PC-3 (cell line): ENCODE measurements around the gene PSMD5. TPM values are rescaled to one million over a fixed set of nuclear protein-coding genes. Genes with fewer than 3 reads are reported as not detected.

Source experiments
- ATAC-seq: fragments of 200-7000 bp; cut with Tn5 transposase; 2 replicates; pipeline ENCODE4 v1.9.1; 2020; ENCODE audit warnings: mild to moderate bottlenecking, moderate library complexity
- BruUV-seq: library from RNA; stranded (reverse); fragments of 400-500 nt; replicated peaks from 2 replicates; lab custom pipeline; 2021; lab: Mats Ljungman, UMichigan
- CTCF ChIA-PET: fragments of 300-600 bp; sonication (Branson Sonifier 250); formaldehyde crosslinking; loops from one replicate; lab custom pipeline; 2022; ENCODE audit warnings: antibody characterized with exemption; lab: Charles Lee
- POLR2A ChIA-PET: fragments of 300-600 bp; sonication (Branson Sonifier 250); formaldehyde crosslinking; loops from one replicate; lab custom pipeline; 2022; ENCODE audit warnings: antibody characterized with exemption; ENCODE audit not compliant: unreplicated experiment; lab: Charles Lee
- DNase-seq: peaks from one replicate; pipeline ENCODE4 v3.0.0-alpha.2; 2015
- H2AFZ ChIP-seq: fragments of 300-600 bp; sonication (generic); 2 replicates; pipeline ENCODE4 v1.6.0; 2016; ENCODE audit warnings: antibody characterized with exemption, low read length
- H3F3A ChIP-seq: fragments of 300-600 bp; sonication (generic); one replicate; pipeline ENCODE4 v1.6.0; 2017; ENCODE audit warnings: antibody characterized with exemption, low read length, control low read depth, mild to moderate bottlenecking; ENCODE audit not compliant: unreplicated experiment
- H3K27ac ChIP-seq: fragments of 300-600 bp; sonication (generic); 2 replicates; pipeline ENCODE4 v1.5.1; 2016; ENCODE audit warnings: mild to moderate bottlenecking, low read length
- H3K27me3 ChIP-seq: fragments of 300-600 bp; sonication (generic); 2 replicates; pipeline ENCODE4 v1.6.1; 2016; ENCODE audit warnings: low read length, mixed read lengths
- H3K36me3 ChIP-seq: fragments of 300-600 bp; sonication (generic); 2 replicates; pipeline ENCODE4 v1.6.1; 2016; ENCODE audit warnings: low read depth, mixed run types, low read length, mixed read lengths
- H3K4me1 ChIP-seq: fragments of 300-600 bp; sonication (generic); 2 replicates; pipeline ENCODE4 v1.5.1; 2016; ENCODE audit warnings: low read length; ENCODE audit not compliant: insufficient read depth
- H3K4me2 ChIP-seq: fragments of 300-600 bp; sonication (generic); 2 replicates; pipeline ENCODE4 v1.6.0; 2016; ENCODE audit warnings: low read length
- H3K4me3 ChIP-seq: fragments of 300-600 bp; sonication (generic); 2 replicates; pipeline ENCODE4 v1.5.1; 2016; ENCODE audit warnings: mild to moderate bottlenecking, low read length, mixed read lengths
- H3K79me2 ChIP-seq: fragments of 300-600 bp; sonication (generic); 2 replicates; pipeline ENCODE4 v1.6.1; 2017; ENCODE audit warnings: low read length, mixed read lengths
- H3K9ac ChIP-seq: fragments of 300-600 bp; sonication (generic); 2 replicates; pipeline ENCODE4 v1.6.0; 2016; ENCODE audit warnings: mild to moderate bottlenecking, low read length
- H3K9me2 ChIP-seq: fragments of 300-600 bp; sonication (generic); replicated peaks from 2 replicates; pipeline ENCODE4 v1.6.1; 2016; ENCODE audit warnings: mixed run types, low read length, mixed read lengths
- H3K9me3 ChIP-seq: fragments of 300-600 bp; sonication (generic); 2 replicates; pipeline ENCODE4 v1.6.1; 2016; ENCODE audit warnings: low read length, mixed read lengths
- H4K20me1 ChIP-seq: fragments of 300-600 bp; sonication (generic); 2 replicates; pipeline ENCODE4 v1.6.1; 2016; ENCODE audit warnings: low read length, mixed read lengths
- EZH2 ChIP-seq: fragments of 300-600 bp; sonication (generic); IDR thresholded peaks from one replicate; pipeline ENCODE4 v1.6.1; 2017; ENCODE audit warnings: antibody characterized with exemption, mild to moderate bottlenecking, low read length; ENCODE audit not compliant: unreplicated experiment
- EZH2phosphoT487 ChIP-seq: fragments of 300-600 bp; sonication (generic); IDR thresholded peaks from 2 replicates; pipeline ENCODE4 v1.6.1; 2018; ENCODE audit warnings: mild to moderate bottlenecking, antibody characterized with exemption, low read length, borderline replicate concordance
- intact Hi-C: fragments of 100-400 bp; cut with micrococcal nuclease; formaldehyde crosslinking; loops from 2 replicates; pipeline ENCODE4 v1.9.0; 2023
- total RNA-seq: library from RNA; depleted of rRNA; stranded (reverse); fragments of >200 nt; gene quantifications from 2 replicates; pipeline ENCODE4 v1.2.3, GENCODE V29; 2014
- TF ChIP-seq, protein P1 (sequence below): fragments of 300-600 bp; sonication (generic); conservative IDR thresholded peaks from 2 replicates; pipeline ENCODE4 v1.5.1; 2017; ENCODE audit warnings: antibody characterized with exemption, low read depth, mild to moderate bottlenecking, low read length

Gene PSMD5
- total RNA-seq, 1 experiment from 2014 or later: 23.4 TPM

GRCh38 chr9:120818595-120818994 lies 24.1 kb downstream of the PSMD5 start:
- Histone ChIP-seq H3F3A (no peaks in the 10 kb centered on the region), H3K9ac (no peak overlapping the region), H2AFZ (no peak overlapping the region), H3K27ac (no peak overlapping the region), H4K20me1 (no peaks in the 10 kb centered on the region), H3K9me3 (no peaks in the 10 kb centered on the region), H3K4me2 (no peak overlapping the region), H3K36me3 (peaks cover 36% of the 10 kb centered on the region; the same call in 1 of the 2 replicates), H3K79me2 (no peaks in the 10 kb centered on the region), H3K4me1 (no peaks in the 10 kb centered on the region), H3K27me3 (no peaks in the 10 kb centered on the region), H3K4me3 (no peak overlapping the region), H3K9me2 (no peaks in the 10 kb centered on the region)
- no peak for ATAC-seq
- no TSS peak for BruUV-seq
- intact Hi-C loops: no loop called here
- TF ChIP-seq EZH2: no peak
- TF ChIP-seq, protein P1, sequence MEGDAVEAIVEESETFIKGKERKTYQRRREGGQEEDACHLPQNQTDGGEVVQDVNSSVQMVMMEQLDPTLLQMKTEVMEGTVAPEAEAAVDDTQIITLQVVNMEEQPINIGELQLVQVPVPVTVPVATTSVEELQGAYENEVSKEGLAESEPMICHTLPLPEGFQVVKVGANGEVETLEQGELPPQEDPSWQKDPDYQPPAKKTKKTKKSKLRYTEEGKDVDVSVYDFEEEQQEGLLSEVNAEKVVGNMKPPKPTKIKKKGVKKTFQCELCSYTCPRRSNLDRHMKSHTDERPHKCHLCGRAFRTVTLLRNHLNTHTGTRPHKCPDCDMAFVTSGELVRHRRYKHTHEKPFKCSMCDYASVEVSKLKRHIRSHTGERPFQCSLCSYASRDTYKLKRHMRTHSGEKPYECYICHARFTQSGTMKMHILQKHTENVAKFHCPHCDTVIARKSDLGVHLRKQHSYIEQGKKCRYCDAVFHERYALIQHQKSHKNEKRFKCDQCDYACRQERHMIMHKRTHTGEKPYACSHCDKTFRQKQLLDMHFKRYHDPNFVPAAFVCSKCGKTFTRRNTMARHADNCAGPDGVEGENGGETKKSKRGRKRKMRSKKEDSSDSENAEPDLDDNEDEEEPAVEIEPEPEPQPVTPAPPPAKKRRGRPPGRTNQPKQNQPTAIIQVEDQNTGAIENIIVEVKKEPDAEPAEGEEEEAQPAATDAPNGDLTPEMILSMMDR: no peak
- no peak for TF ChIP-seq EZH2phosphoT487
- no peak for DNase-seq
- ChIA-PET CTCF (no interaction called here), POLR2A (no interaction called here)

DNA sequence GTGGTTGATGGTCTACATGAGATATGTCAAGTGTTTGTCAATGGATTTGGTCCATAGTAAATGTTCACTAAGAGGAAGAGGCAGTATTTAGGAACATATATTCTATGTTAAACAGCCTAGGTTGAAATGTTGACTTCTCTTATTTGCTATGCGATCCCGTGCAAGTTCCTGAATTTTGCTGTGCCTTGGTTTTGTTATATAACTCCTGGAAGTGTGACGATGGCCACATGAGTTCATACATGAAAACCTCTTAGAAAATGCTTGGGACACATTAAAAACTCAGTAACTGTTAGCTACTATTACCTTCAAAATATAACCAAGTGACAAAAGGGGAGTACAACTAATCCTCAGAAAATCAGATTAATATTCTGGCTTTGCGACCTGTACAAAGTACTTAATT lies 27.6 kb downstream of the PSMD5 start:
- Histone ChIP-seq H3K4me3 (no peak overlapping the region), H3K9me3 (no peaks in the 10 kb centered on the region), H3F3A (no peaks in the 10 kb centered on the region), H4K20me1 (no peaks in the 10 kb centered on the region), H3K4me1 (no peaks in the 10 kb centered on the region), H3K9me2 (no peaks in the 10 kb centered on the region), H3K79me2 (no peaks in the 10 kb centered on the region), H3K36me3 (peaks cover 24% of the 10 kb centered on the region; the same call in 1 of the 2 replicates), H3K9ac (no peak overlapping the region), H2AFZ (no peak overlapping the region), H3K27me3 (no peaks in the 10 kb centered on the region), H3K27ac (no peak overlapping the region), H3K4me2 (no peak overlapping the region)
- no TSS peak for BruUV-seq
- TF ChIP-seq EZH2phosphoT487 (no peak), EZH2 (no peak)
- TF ChIP-seq, protein P1: no peak
- POLR2A ChIA-PET: no interaction called here
- DNase-seq (no peak), ATAC-seq (no peak)
- CTCF ChIA-PET: no interaction called here
- intact Hi-C loops: no loop called here

DNA sequence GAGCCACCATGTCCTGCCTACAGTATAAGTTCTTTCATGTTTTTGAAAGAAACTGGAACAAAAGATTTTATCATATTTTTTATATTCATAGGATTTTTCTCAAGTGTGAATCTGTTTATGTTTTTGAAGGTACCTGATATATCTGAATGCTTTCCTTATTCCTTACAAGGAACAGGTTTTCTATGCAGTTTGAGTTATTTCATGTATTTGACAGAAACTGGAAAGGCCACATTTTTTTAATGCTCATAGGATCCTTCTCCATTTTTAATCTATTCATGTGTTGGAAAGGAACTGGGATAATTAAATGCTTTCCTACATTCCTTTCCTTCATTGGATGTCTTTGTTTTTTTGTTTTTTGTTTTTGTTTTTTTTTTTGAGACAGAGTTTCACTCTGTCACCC lies 33.8 kb downstream of the PSMD5 start:
- H3K9me2 ChIP-seq: no peaks in the 10 kb centered on the region
- no peaks in the 10 kb centered on the region for H3K4me1 ChIP-seq
- TF ChIP-seq EZH2phosphoT487 (no peak), EZH2 (no peak)
- TF ChIP-seq, protein P1: no peak
- peaks cover 5% of the 10 kb centered on the region; the same call in 1 of the 2 replicates for H3K36me3 ChIP-seq
- no peaks in the 10 kb centered on the region for H3K9me3 ChIP-seq
- DNase-seq: no peak
- ChIA-PET POLR2A (no interaction called here), CTCF (no interaction called here)
- no peak overlapping the region for H2AFZ ChIP-seq
- no peaks in the 10 kb centered on the region for H3K27me3 ChIP-seq
- no peaks in the 10 kb centered on the region for H4K20me1 ChIP-seq
- intact Hi-C loops: no loop called here
- H3F3A ChIP-seq: no peaks in the 10 kb centered on the region
- H3K79me2 ChIP-seq: no peaks in the 10 kb centered on the region
- no TSS peak for BruUV-seq
- H3K4me3 ChIP-seq: no peak overlapping the region
- no peak overlapping the region for H3K27ac ChIP-seq
- no peak for ATAC-seq
- H3K4me2 ChIP-seq: no peak overlapping the region
- no peak overlapping the region for H3K9ac ChIP-seq
